Panc1 (cell line): ENCODE results near the gene NDST1. TPM values are rescaled to one million over a fixed set of nuclear protein-coding genes. Genes with fewer than 3 reads are reported as not detected.
A peak's percentile ranks its signal among the peaks of the same experiment; 100 is the strongest.

Experiments
- ATAC-seq: fragments of 200-7000 bp; cut with Tn5 transposase; 2 replicates; pipeline ENCODE4 v1.9.1; 2020; ENCODE audit warnings: mild to moderate bottlenecking, moderate library complexity
- BruUV-seq: library from RNA; stranded (reverse); fragments of 400-500 nt; replicated peaks from 2 replicates; lab custom pipeline; 2021; lab: Mats Ljungman, UMichigan
- CTCF ChIA-PET: fragments of 300-600 bp; sonication (Branson Sonifier 250); formaldehyde crosslinking; loops from one replicate; lab custom pipeline; 2022; ENCODE audit warnings: antibody characterized with exemption; lab: Charles Lee
- POLR2A ChIA-PET: fragments of 300-600 bp; sonication (Branson Sonifier 250); formaldehyde crosslinking; loops from one replicate; lab custom pipeline; 2022; ENCODE audit warnings: antibody characterized with exemption; lab: Charles Lee
- DNase-seq: peaks from one replicate; pipeline ENCODE4 v3.0.0-alpha.2; 2010; ENCODE audit warnings: low read depth, low spot score
- H3K27ac ChIP-seq: 2 replicates; pipeline ENCODE4 v1.5.1; 2011; ENCODE audit warnings: mild to moderate bottlenecking, low read length, inconsistent platforms
- H3K27me3 ChIP-seq: fragments of 200-500 bp; sonication (Bioruptor generic); 2 replicates; pipeline ENCODE4 v1.6.0; 2014; ENCODE audit warnings: low read length, inconsistent platforms; ENCODE audit not compliant: control insufficient read depth, insufficient read depth
- H3K36me3 ChIP-seq: fragments of 200-500 bp; sonication (Bioruptor generic); 2 replicates; pipeline ENCODE4 v1.5.1; 2014; ENCODE audit warnings: inconsistent platforms, mild to moderate bottlenecking, low read length, moderate library complexity; ENCODE audit not compliant: control insufficient read depth, insufficient read depth
- H3K4me1 ChIP-seq: 2 replicates; pipeline ENCODE4 v1.5.1; 2011; ENCODE audit warnings: inconsistent platforms, mild to moderate bottlenecking, low read length, moderate library complexity; ENCODE audit not compliant: control insufficient read depth, insufficient read depth
- H3K4me3 ChIP-seq, 2 experiments: 2 replicates each; pipeline ENCODE4 v1.5.1; 2011 to 2012; ENCODE audit warnings: low read depth in 2 of 2, low read length in 2 of 2, mild to moderate bottlenecking in 2 of 2, inconsistent platforms in 1 of 2, moderate library complexity in 1 of 2
- H3K9me3 ChIP-seq: fragments of 200-500 bp; sonication (Bioruptor generic); 2 replicates; pipeline ENCODE4 v1.5.1; 2014; ENCODE audit warnings: low read depth, mild to moderate bottlenecking, inconsistent platforms, low read length, moderate library complexity; ENCODE audit not compliant: control insufficient read depth, insufficient read depth
- POLR2AphosphoS5 ChIP-seq: IDR thresholded peaks from 2 replicates; pipeline ENCODE4 v1.6.1; 2012; ENCODE audit warnings: mild to moderate bottlenecking, low read depth, low read length, moderate library complexity
- SIN3A ChIP-seq: IDR thresholded peaks from 2 replicates; pipeline ENCODE4 v1.6.1; 2012; ENCODE audit warnings: low read depth, mild to moderate bottlenecking, low read length, moderate library complexity, borderline replicate concordance; ENCODE audit not compliant: insufficient read depth
- TCF7L2 ChIP-seq: IDR thresholded peaks from 2 replicates; pipeline ENCODE4 v1.6.1; 2011; ENCODE audit warnings: mild to moderate bottlenecking, low read depth, low read length, inconsistent platforms
- in situ Hi-C: cut with HindIII; loops from 2 replicates; pipeline ENCODE4 v1.10.0; 2016; ENCODE audit warnings: low sequenced_read_pairs, low pct_unique_long_range_greater_than_20kb
- intact Hi-C: fragments of 100-400 bp; cut with micrococcal nuclease; formaldehyde crosslinking; loops from one replicate; pipeline ENCODE4 v1.10.0; 2022; ENCODE audit not compliant: unreplicated experiment
- total RNA-seq: library from RNA; stranded (reverse); gene quantifications from one replicate; pipeline ENCODE4 v1.2.1, GENCODE V29; 2021; ENCODE audit not compliant: unreplicated experiment
- TF ChIP-seq, protein P1 (sequence below), 2 experiments: IDR thresholded peaks; 2 replicates each; pipeline ENCODE4 v1.6.1; 2011 to 2012; ENCODE audit warnings: low read depth in 2 of 2, control low read depth in 1 of 2, low read length in 1 of 2, mild to moderate bottlenecking in 1 of 2, moderate library complexity in 1 of 2; ENCODE audit not compliant: insufficient read depth in 1 of 2
- TF ChIP-seq, protein P2 (sequence below): fragments of 450-650 bp; IDR thresholded peaks from 2 replicates; pipeline ENCODE4 v1.5.1; 2017; ENCODE audit warnings: mild to moderate bottlenecking

Gene NDST1
- total RNA-seq, 1 experiment from 2014 or later, result 142 TPM

GRCh38 chr5:150588596-150588890, 80.6 kb downstream of the NDST1 start:
- ChIA-PET CTCF (no interaction called here), POLR2A (no interaction called here)

GRCh38 chr5:150589862-150590601, 82.1 kb downstream of the NDST1 start:
- TF ChIP-seq TCF7L2 (no peak), POLR2AphosphoS5 (no peak), SIN3A (no peak)
- TF ChIP-seq, protein P1, sequence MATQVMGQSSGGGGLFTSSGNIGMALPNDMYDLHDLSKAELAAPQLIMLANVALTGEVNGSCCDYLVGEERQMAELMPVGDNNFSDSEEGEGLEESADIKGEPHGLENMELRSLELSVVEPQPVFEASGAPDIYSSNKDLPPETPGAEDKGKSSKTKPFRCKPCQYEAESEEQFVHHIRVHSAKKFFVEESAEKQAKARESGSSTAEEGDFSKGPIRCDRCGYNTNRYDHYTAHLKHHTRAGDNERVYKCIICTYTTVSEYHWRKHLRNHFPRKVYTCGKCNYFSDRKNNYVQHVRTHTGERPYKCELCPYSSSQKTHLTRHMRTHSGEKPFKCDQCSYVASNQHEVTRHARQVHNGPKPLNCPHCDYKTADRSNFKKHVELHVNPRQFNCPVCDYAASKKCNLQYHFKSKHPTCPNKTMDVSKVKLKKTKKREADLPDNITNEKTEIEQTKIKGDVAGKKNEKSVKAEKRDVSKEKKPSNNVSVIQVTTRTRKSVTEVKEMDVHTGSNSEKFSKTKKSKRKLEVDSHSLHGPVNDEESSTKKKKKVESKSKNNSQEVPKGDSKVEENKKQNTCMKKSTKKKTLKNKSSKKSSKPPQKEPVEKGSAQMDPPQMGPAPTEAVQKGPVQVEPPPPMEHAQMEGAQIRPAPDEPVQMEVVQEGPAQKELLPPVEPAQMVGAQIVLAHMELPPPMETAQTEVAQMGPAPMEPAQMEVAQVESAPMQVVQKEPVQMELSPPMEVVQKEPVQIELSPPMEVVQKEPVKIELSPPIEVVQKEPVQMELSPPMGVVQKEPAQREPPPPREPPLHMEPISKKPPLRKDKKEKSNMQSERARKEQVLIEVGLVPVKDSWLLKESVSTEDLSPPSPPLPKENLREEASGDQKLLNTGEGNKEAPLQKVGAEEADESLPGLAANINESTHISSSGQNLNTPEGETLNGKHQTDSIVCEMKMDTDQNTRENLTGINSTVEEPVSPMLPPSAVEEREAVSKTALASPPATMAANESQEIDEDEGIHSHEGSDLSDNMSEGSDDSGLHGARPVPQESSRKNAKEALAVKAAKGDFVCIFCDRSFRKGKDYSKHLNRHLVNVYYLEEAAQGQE (IDR thresholded peaks at IDR 0.05; ENCODE audit: insufficient read depth in 1 of 2, low read depth in 2 of 2, low read length in 1 of 2), result no peak
- TF ChIP-seq, protein P2, sequence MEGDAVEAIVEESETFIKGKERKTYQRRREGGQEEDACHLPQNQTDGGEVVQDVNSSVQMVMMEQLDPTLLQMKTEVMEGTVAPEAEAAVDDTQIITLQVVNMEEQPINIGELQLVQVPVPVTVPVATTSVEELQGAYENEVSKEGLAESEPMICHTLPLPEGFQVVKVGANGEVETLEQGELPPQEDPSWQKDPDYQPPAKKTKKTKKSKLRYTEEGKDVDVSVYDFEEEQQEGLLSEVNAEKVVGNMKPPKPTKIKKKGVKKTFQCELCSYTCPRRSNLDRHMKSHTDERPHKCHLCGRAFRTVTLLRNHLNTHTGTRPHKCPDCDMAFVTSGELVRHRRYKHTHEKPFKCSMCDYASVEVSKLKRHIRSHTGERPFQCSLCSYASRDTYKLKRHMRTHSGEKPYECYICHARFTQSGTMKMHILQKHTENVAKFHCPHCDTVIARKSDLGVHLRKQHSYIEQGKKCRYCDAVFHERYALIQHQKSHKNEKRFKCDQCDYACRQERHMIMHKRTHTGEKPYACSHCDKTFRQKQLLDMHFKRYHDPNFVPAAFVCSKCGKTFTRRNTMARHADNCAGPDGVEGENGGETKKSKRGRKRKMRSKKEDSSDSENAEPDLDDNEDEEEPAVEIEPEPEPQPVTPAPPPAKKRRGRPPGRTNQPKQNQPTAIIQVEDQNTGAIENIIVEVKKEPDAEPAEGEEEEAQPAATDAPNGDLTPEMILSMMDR, result no peak
- H3K27me3 ChIP-seq, result no peaks in the 10 kb centered on the region
- H3K4me3 ChIP-seq, result no peak overlapping the region
- BruUV-seq, result no TSS peak
- no peaks in the 10 kb centered on the region for H3K9me3 ChIP-seq
- DNase-seq (no peak), ATAC-seq (0 out of 2 replicates have a peak, but pooled peaks have one; percentile 17)
- in situ Hi-C loops (no loop called here), intact Hi-C loops (no loop called here)
- POLR2A ChIA-PET, result no interaction called here
- H3K36me3 ChIP-seq, result no peaks in the 10 kb centered on the region
- H3K27ac ChIP-seq, result no peak overlapping the region
- no peaks in the 10 kb centered on the region for H3K4me1 ChIP-seq
- CTCF ChIA-PET, result no interaction called here

More at GRCh38 chr5:150588596-150588890, 80.6 kb downstream of the NDST1 start:
- intact Hi-C loops, result no loop called here
- BruUV-seq, result no TSS peak
- in situ Hi-C loops, result no loop called here
- Histone ChIP-seq H3K4me1 (no peaks in the 10 kb centered on the region), H3K4me3 (no peak overlapping the region), H3K27me3 (no peaks in the 10 kb centered on the region), H3K36me3 (no peaks in the 10 kb centered on the region), H3K27ac (no peak overlapping the region), H3K9me3 (no peaks in the 10 kb centered on the region)
- ATAC-seq (no peak), DNase-seq (no peak)
- TF ChIP-seq, protein P2, result no peak
- TF ChIP-seq SIN3A (no peak), POLR2AphosphoS5 (no peak)
